Neural cell (in vitro differentiated cells): ENCODE measurements around the gene OGN. TPM values are rescaled to one million over a fixed set of nuclear protein-coding genes. Genes with fewer than 3 reads are reported as not detected.

ENCODE experiments used
- H2AFZ ChIP-seq: fragments of 200-600, 300-800 bp; sonication (generic), shearing (Covaris generic); 2 replicates; pipeline ENCODE4 v1.6.0; 2014; ENCODE audit warnings: low read depth, mild to moderate bottlenecking, antibody characterized with exemption, low read length, moderate library complexity
- H3F3A ChIP-seq: fragments of 200-600 bp; shearing (Covaris generic); 2 replicates; pipeline ENCODE4 v1.6.1; 2016; ENCODE audit warnings: mild to moderate bottlenecking, moderate library complexity, mixed read lengths, antibody characterized with exemption, low read length; ENCODE audit not compliant: insufficient read depth, poor library complexity, severe bottlenecking
- H3K27ac ChIP-seq: fragments of 200-600, 300-800 bp; sonication (generic), shearing (Covaris generic); 2 replicates; pipeline ENCODE4 v1.5.1; 2014; ENCODE audit warnings: mild to moderate bottlenecking, low read length, moderate library complexity
- H3K27me3 ChIP-seq: fragments of 300-800, 200-600 bp; sonication (generic), shearing (Covaris generic); 2 replicates; pipeline ENCODE4 v1.6.0; 2014; ENCODE audit warnings: mild to moderate bottlenecking, low read depth, low read length, moderate library complexity; ENCODE audit not compliant: insufficient read depth
- H3K36me3 ChIP-seq: fragments of 300-800, 200-600 bp; sonication (generic), shearing (Covaris generic); 2 replicates; pipeline ENCODE4 v1.5.1; 2014; ENCODE audit warnings: mild to moderate bottlenecking, antibody characterized with exemption, low read length, moderate library complexity; ENCODE audit not compliant: insufficient read depth
- H3K4me2 ChIP-seq: fragments of 300-800, 200-600 bp; sonication (generic), shearing (Covaris generic); 2 replicates; pipeline ENCODE4 v1.6.0; 2014; ENCODE audit warnings: mild to moderate bottlenecking, low read length
- H3K4me3 ChIP-seq: fragments of 300-800, 200-600 bp; sonication (generic), shearing (Covaris generic); 2 replicates; pipeline ENCODE4 v1.5.1; 2014; ENCODE audit warnings: mild to moderate bottlenecking, low read length, moderate library complexity
- H3K79me2 ChIP-seq: fragments of 200-600 bp; shearing (Covaris generic); replicated peaks from 2 replicates; pipeline ENCODE4 v1.6.0; 2014; ENCODE audit warnings: mild to moderate bottlenecking, low read length, moderate library complexity; ENCODE audit not compliant: insufficient read depth
- H3K9ac ChIP-seq: fragments of 300-800, 200-600 bp; sonication (generic), shearing (Covaris generic); 2 replicates; pipeline ENCODE4 v1.6.1; 2016; ENCODE audit warnings: mild to moderate bottlenecking, low read length, mixed read lengths
- H3K9me2 ChIP-seq: fragments of 200-600 bp; shearing (Covaris generic); 2 replicates; pipeline ENCODE4 v1.6.1; 2016; ENCODE audit warnings: mild to moderate bottlenecking, low read length, mixed read lengths; ENCODE audit not compliant: insufficient read depth
- H3K9me3 ChIP-seq: fragments of 200-600, 300-800 bp; sonication (generic), shearing (Covaris generic); 2 replicates; pipeline ENCODE4 v1.6.1; 2016; ENCODE audit warnings: mild to moderate bottlenecking, mixed run types, low read length, moderate library complexity, mixed read lengths
- H4K20me1 ChIP-seq: fragments of 200-600 bp; shearing (Covaris generic); 2 replicates; pipeline ENCODE4 v1.6.1; 2016; ENCODE audit warnings: mild to moderate bottlenecking, mixed run types; ENCODE audit not compliant: insufficient read depth
- CTCF ChIP-seq: fragments of 450-650 bp; IDR thresholded peaks from 2 replicates; pipeline ENCODE4 v1.5.1; 2014; ENCODE audit warnings: antibody characterized with exemption, mild to moderate bottlenecking, moderate library complexity; ENCODE audit not compliant: poor library complexity, severe bottlenecking
- EP300 ChIP-seq: fragments of 450-650 bp; conservative IDR thresholded peaks from 2 replicates; pipeline ENCODE4 v1.6.1; 2014; ENCODE audit warnings: antibody characterized with exemption, mild to moderate bottlenecking, moderate library complexity; ENCODE audit not compliant: poor library complexity, severe bottlenecking
- EZH2 ChIP-seq: fragments of 200-600, 300-800 bp; shearing (Covaris generic), sonication (generic); IDR thresholded peaks from 2 replicates; pipeline ENCODE4 v1.6.1; 2014; ENCODE audit warnings: antibody characterized with exemption, low read length, borderline replicate concordance, mild to moderate bottlenecking; ENCODE audit not compliant: insufficient read depth, poor library complexity, severe bottlenecking
- MXI1 ChIP-seq: fragments of 450-650 bp; conservative IDR thresholded peaks from 2 replicates; pipeline ENCODE4 v1.6.1; 2014; ENCODE audit warnings: antibody characterized with exemption, mild to moderate bottlenecking; ENCODE audit not compliant: poor library complexity, severe bottlenecking
- POLR2AphosphoS5 ChIP-seq: IDR thresholded peaks from 2 replicates; pipeline ENCODE4 v1.6.1; 2012
- RAD21 ChIP-seq: fragments of 450-650 bp; conservative IDR thresholded peaks from 2 replicates; pipeline ENCODE4 v1.6.1; 2014; ENCODE audit warnings: antibody characterized with exemption, mild to moderate bottlenecking, moderate library complexity
- REST ChIP-seq: IDR thresholded peaks from 2 replicates; pipeline ENCODE4 v1.6.1; 2012; ENCODE audit warnings: borderline replicate concordance
- SMC3 ChIP-seq: fragments of 450-650 bp; conservative IDR thresholded peaks from 2 replicates; pipeline ENCODE4 v1.6.1; 2014; ENCODE audit warnings: antibody characterized with exemption, mild to moderate bottlenecking, moderate library complexity; ENCODE audit not compliant: poor library complexity
- TAF1 ChIP-seq: IDR thresholded peaks from 2 replicates; pipeline ENCODE4 v1.6.1; 2012; ENCODE audit warnings: low read depth
- polyA plus RNA-seq: library from polyadenylated mRNA; depleted of rRNA; stranded (reverse); fragments of >200 nt; gene quantifications from 2 replicates; pipeline ENCODE4 v1.2.3, GENCODE V29; 2014

OGN gene
- polyA plus RNA-seq, 1 donor from 2014 or later = not detected

- H3K9me3 ChIP-seq = no peaks in the 10 kb centered on the region
- H3F3A ChIP-seq = no peaks in the 10 kb centered on the region
- no peaks in the 10 kb centered on the region for H3K27me3 ChIP-seq
- no peaks in the 10 kb centered on the region for H3K79me2 ChIP-seq
- H3K4me2 ChIP-seq = no peak overlapping the region
- no peak overlapping the region for H2AFZ ChIP-seq
- TF ChIP-seq EZH2 (no peak), EP300 (no peak), RAD21 (no peak), CTCF (no peak), TAF1 (no peak), REST (no peak), SMC3 (no peak), POLR2AphosphoS5 (no peak), MXI1 (no peak)
- no peak overlapping the region for H3K4me3 ChIP-seq
- H3K9me2 ChIP-seq = no peaks in the 10 kb centered on the region
- no peaks in the 10 kb centered on the region for H4K20me1 ChIP-seq
- no peaks in the 10 kb centered on the region for H3K36me3 ChIP-seq
- no peak overlapping the region for H3K27ac ChIP-seq
- no peak overlapping the region for H3K9ac ChIP-seq
These were observed 35.8 kb upstream of the OGN start for GRCh38 chr9:92439921-92440750.

- H3K36me3 ChIP-seq = no peaks in the 10 kb centered on the region
- H3K9ac ChIP-seq = no peak overlapping the region
- H3K27ac ChIP-seq = no peak overlapping the region
- no peak overlapping the region for H2AFZ ChIP-seq
- no peaks in the 10 kb centered on the region for H3K79me2 ChIP-seq
- no peaks in the 10 kb centered on the region for H3K27me3 ChIP-seq
- H3K4me2 ChIP-seq = no peak overlapping the region
- no peaks in the 10 kb centered on the region for H4K20me1 ChIP-seq
- H3F3A ChIP-seq = no peaks in the 10 kb centered on the region
- no peak overlapping the region for H3K4me3 ChIP-seq
- H3K9me3 ChIP-seq = no peaks in the 10 kb centered on the region
- H3K9me2 ChIP-seq = no peaks in the 10 kb centered on the region
- TF ChIP-seq MXI1 (no peak), TAF1 (no peak), CTCF (peak; percentile 26)
These were observed 34.6 kb upstream of the OGN start for GRCh38 chr9:92438900-92439526.
